ENCODE data around the gene CREB3.

GRCh38 chr9:35763181-35763580, 30.7 kb downstream of the CREB3 start:
- TF ChIP-seq CTCF (IDR thresholded peaks at IDR 0.05; ENCODE audit: insufficient read depth, low read length, poor library complexity, severe bottlenecking) (no peak), EZH2phosphoT487 (conservative IDR thresholded peaks at IDR 0.05; ENCODE audit: low read length) (no peak)

Measured in SU-DHL-6 (cell line).